ENCODE results near the gene ZCCHC14.
"Not testable (repeated sequence)": the region's sequence is repeated elsewhere in the genome, so short reads cannot be mapped to it uniquely, and the experiment has no call there.

Gene ZCCHC14

GRCh38 chr16:87477209-87477981 is 15.4 kb downstream of the ZCCHC14 start:
- DNase-seq (ENCODE audit: low spot score) = not testable (repeated sequence)

GRCh38 chr16:87474566-87474996 is 18.2 kb downstream of the ZCCHC14 start:
- no peak for DNase-seq (ENCODE audit: low spot score)

DNA sequence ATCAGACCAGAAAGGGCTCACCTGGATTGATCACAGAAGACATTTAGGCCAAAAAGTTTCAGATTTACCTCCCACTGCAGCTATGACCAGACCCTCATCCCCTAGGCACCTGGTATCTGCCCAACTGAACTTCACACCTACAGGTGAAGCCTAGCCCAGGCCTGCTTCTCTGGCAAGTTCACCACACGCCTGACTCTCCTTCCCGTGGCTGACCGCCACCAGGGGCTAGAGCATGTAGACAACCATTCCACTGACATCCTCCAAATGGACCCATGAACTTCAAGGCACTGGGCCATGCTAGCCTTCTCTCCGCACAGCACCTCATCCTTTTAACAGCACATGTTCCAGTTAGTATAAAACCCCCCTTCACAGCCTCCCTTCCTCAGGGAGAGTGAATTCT is 18.8 kb downstream of the ZCCHC14 start:
- DNase-seq (ENCODE audit: low spot score) = no peak

- DNase-seq (ENCODE audit: low spot score) = no peak
Observed at GRCh38 chr16:87472935-87473334, 19.9 kb downstream of the ZCCHC14 start.

DNA sequence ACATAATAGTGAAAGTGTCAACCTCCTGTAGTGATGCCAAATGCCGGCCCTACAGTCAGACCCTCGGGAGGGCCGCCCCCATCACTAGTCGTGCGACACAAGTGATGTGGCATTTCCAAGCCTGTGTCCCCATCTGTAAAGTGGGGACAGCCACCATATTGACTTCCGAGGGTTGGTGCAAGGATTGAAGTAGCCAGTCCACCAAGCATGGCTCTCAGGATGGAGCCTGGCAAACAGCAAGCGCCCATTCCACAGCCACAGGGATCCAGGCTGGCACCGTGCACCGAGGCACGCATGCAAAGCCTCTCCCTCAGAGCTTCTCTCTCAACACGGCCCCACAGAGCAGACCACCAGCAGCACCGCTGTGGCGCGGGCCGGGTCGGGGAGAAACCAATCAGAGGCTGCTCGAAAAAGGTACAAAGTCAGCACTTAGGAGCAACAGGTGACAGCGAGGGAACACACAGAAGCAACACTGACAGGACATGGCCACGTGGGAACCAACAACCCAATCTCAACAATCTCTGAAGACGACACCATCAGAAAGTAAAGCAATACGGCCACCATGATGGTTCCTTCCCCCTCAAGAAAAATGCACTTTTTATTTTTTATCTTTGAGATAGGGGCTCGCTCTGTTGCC is 20.6 kb downstream of the ZCCHC14 start:
- DNase-seq (ENCODE audit: low spot score) = no peak

GRCh38 chr16:87471278-87472141 is 21.3 kb downstream of the ZCCHC14 start:
- no peak for DNase-seq (ENCODE audit: low spot score)

DNA sequence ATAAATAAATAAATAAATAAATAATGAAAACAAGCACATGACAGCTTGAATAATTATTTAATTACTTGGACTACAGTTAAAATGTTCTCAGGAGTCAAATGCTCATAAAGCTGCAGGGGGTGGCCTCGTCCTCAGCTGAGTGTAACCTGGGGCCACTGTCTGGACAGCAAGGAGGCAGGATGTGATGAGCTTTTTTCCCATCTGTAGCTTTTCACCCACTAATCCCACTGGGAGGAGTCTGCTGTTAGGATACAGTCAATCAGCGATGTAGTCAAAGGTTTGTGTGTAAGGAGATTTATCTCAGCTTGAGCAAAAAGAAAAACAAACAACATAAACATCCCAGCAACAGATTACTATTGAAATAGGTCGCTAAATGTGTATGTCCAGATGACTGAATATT is 22.5 kb downstream of the ZCCHC14 start:
- DNase-seq (ENCODE audit: low spot score) = no peak

DNA sequence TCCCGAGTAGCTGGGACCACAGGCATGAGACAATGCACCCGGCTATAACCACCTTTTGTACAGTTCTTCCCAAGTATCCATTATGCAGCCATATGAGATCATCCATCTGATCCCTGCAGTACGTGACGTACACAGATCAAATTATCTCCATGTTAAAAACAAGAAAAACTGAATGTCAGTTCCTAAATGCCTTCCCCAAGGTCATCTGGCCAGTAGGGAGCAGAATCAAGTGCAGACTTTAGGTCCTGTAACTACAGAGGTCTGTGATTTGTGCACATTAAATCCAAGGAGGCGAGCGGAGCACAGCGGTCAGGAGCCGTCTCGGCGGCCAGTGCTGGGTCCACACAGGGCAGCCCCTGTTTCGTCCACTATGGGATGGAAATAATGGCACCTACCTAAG is 23.7 kb downstream of the ZCCHC14 start:
- no peak for DNase-seq (ENCODE audit: low spot score)

- DNase-seq (ENCODE audit: low spot score) = no peak
Observed at GRCh38 chr16:87468550-87468949, 24.3 kb downstream of the ZCCHC14 start.

GRCh38 chr16:87466975-87467501 is 25.8 kb downstream of the ZCCHC14 start:
- DNase-seq (ENCODE audit: low spot score) = no peak

GRCh38 chr16:87465879-87466278 is 26.9 kb downstream of the ZCCHC14 start:
- no peak for DNase-seq (ENCODE audit: low spot score)

- no peak for DNase-seq (ENCODE audit: low spot score)
Observed at GRCh38 chr16:87465306-87465705, 27.5 kb downstream of the ZCCHC14 start.

DNA sequence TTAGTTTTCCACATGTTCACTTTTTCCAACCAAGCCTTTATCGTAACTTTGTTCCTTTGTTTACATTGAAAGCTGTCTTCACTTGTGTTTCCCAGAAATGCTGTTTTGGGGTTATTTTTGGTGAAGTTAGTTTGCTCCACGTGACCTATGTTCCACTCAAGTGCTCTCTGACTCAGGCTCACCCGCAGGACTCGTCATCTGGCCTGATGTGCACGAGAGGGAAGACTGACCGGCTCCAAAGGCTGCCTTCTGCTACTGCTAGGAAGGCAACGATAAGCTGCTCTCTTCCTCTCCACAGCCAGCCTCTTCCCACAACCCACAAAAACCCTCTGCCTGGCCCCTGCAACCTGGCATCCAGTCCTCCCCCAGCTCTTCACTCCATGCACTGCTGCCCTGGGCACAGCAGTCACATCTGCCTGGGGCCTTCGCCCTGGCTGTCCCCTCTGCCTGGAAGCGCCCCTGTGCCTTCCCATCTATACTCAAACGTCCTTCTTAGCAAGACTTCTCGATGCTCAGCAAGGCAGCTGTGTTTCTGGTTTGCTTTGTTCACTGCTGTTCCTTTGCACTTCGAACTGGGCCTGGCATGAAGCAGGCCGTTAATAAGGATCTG is 28.0 kb downstream of the ZCCHC14 start:
- peak; percentile 61 for DNase-seq (ENCODE audit: low spot score)

DNA sequence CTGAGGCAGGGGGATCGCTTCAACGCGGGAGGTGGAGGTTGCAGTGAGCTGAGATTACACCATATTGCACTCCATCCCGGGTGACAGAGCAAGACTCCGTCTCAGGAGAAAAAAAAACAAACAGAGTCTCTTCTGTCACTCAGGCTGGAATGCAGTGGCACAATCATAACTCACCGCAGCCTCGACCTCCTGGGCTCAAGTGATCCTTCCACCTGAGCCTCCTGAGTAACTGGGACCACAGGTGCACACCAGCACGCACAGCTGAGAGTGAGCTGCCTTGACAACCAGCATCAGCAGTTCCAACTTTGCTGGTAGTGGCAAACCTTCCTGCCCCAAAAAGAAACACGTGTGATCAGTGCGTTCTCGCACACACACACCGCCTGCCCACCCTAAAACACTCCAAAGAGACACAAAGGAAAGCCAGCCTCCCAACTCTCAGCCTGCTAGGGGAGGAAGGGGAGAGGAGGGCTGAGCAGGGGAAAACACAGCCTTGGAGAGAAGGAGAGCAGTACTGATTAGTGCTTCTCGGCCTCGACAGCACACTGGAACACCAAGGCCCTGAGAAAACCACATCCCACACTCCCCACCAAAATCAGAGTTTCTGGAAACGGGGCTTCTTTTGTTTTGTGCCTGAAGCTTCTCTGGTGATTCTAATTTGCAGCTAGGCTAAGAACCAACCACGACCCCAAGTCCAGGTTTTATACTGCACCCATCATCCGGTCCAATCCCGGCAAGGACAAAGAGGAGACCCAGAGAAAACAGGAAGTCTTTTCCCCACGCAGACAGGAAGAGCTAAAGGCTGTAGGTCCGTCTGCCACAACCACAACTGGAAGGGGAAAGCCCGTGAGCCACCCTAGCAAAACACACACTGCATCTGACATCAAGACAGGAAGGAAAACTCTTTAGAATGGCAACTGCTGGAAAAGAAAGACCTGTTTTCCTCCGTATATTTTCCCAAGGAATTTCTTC is 28.8 kb downstream of the ZCCHC14 start:
- DNase-seq (ENCODE audit: low spot score) = no peak

- no peak for DNase-seq (ENCODE audit: low spot score)
Observed at GRCh38 chr16:87461466-87461991, 31.3 kb downstream of the ZCCHC14 start.

DNA sequence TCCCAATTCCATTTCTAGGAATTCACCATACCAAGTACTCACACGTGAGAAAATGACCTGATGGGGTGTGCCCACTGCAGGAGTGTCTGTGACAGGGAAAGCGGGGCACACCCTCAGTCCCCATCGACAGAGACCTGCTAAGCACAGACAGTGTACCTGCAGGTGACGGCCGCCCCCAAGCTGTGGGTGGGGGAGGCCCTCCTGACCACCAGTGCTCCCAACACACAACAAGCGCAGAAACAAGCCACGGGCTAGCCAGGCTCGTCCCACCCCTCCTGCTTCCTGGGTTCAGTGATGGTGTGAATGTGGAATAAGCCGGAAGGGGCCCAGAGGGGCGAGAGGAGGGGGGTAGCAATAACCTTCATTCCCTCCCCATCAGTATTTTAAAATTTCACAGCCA is 31.9 kb downstream of the ZCCHC14 start:
- no peak for DNase-seq (ENCODE audit: low spot score)

DNA sequence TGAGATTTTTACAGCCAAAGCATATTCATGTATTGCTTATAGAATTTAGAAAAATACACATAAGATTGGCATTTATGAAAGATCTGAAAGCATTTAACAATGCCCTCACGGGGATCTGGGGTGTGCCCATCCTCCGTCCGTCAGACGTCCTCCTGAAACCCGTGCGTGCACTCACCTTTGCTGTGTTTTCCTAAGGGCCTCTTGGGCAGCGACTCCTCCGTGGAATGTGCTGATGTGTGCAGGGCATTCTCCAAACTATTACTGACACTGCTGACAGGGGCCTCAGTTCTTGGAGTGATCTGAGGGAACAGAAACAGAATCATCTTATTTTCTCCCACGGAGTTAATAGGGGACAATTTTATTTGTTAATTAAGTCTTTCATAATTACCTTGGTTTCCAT is 33.0 kb downstream of the ZCCHC14 start:
- DNase-seq (ENCODE audit: low spot score) = no peak

DNA sequence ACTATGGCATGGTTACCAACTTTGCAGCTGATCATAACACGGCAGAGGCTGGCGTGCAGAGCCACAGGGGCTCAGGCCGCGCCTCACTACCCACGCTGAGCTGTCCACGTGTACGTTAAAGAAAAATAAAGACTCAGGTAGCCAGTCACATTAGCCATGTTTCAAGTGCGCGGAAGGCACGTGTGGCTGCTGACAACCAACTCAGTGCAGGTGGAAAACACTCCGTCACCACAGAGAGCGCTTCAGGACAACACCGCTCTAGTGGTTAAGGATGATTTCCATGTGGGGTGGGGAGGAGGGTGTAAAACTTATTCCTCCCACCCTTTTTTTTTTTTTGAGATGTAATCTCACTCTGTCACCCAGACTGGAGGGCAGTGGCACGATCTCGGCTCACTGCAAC is 33.8 kb downstream of the ZCCHC14 start:
- no peak for DNase-seq (ENCODE audit: low spot score)

GRCh38 chr16:87458424-87458915 is 34.4 kb downstream of the ZCCHC14 start:
- no peak for DNase-seq (ENCODE audit: low spot score)

- DNase-seq (ENCODE audit: low spot score) = peak; percentile 93
Observed at GRCh38 chr16:87457709-87458423, 35.0 kb downstream of the ZCCHC14 start.

Measured in RKO (cell line).